GM19372 (cell line): ENCODE measurements around the gene CBLB.

Source experiments
- ATAC-seq: cut with Tn5 transposase; IDR thresholded peaks from one replicate; pipeline ENCODE4 v1.9.1; 2021; ENCODE audit warnings: mild to moderate bottlenecking, low read depth, moderate library complexity; ENCODE audit not compliant: unreplicated experiment

The CBLB gene

GRCh38 chr3:105791919-105792786 lies 76.7 kb downstream of the CBLB start:
- ATAC-seq, result no peak

- ATAC-seq, result no peak
Measured at GRCh38 chr3:105791131-105791530, 77.7 kb downstream of the CBLB start.

DNA sequence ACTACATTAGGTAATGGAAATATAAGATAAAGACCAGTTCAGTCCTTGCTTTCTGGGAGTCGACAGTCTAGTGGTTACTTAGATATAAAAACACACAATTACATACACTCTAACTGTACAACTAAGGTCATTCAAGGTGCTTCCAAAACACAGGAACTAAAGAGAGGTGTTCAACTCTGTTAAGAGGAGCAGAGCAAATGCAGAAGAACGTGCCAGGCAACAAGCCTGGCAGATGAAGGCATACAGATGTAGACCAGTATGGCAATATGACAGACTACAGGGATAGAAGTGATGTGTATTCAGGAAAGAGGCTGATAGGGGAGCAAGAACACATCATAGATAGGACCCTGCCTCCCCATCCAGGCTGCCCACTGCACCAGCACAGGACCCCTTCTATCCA lies 78.3 kb downstream of the CBLB start:
- ATAC-seq, result no peak

GRCh38 chr3:105788593-105788992 lies 80.2 kb downstream of the CBLB start:
- no peak for ATAC-seq

DNA sequence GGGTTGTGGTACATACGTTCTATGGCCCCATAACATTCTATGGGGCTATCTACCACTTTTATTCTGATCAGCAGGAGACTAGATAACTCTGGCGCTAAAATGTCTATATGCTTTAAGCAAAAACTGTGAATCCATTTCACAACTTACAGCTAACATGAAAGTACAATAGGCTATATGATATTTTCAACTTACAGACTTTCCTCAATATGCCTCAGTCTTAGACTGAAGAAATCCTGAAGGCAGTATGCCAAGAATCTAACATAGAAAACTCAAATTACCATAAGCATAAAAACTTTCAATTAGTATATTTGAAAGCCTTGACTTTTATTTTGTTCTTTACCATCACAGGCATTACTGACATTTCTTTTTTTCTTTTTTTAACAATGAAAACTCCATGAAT lies 81.4 kb downstream of the CBLB start:
- no peak for ATAC-seq

GRCh38 chr3:105786990-105787389 lies 81.8 kb downstream of the CBLB start:
- no peak for ATAC-seq

DNA sequence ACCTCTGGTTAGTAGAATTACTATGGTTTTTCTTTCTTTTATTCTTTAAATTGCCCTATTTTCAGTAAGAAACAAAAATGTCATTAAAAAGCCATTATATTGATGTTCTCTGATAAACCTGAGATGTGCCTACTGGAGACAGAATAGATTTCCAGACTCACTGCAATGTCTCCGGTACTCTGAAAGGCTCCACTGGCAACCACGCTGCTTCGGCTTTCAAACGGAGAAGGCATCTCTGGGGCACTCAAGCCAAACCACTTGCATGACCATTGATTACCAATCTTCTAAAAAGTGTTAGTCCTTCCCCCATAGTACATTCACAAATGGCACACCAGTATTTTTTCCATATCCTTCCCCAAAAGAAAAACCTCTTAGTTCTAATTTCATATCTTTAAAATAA lies 82.6 kb downstream of the CBLB start:
- ATAC-seq, result no peak

DNA sequence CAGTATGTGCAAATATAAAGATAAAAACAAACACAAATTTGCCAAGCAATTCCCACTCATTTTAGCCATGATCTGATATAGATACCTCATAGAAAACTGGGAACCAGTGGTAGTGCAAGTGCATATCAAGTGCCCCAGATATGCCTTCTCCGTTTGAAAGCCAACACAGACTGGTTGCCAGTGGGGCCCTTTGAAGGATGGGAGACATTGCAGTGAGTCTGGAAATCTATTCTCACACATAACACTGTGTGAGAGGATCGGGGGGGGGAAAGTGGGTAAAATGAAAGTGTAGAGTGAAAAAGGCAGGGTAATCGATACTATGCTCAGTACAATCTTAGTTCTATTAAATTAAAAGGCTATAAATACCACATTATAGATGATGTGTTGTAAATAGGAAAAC lies 83.0 kb downstream of the CBLB start:
- ATAC-seq, result no peak

DNA sequence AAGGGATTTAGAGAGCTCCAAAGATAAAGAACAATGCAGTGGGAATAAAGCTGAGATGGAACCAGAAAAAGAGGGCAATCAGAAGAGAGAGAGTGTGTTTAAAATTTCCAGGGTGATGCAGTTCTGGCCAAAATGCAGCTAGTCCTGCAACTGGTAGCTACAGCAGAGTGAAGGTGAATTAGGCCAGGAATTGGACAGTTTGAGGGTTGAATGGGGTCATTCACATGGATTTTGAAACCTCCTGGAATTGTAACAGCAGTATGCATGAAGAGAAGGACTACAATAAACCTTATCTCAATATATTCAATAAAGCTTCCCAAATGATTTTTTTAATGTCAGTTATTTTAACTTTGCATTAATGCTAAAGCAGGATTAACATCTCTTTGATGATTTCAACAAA lies 85.2 kb downstream of the CBLB start:
- no peak for ATAC-seq

GRCh38 chr3:105781871-105782270 lies 86.9 kb downstream of the CBLB start:
- ATAC-seq, result no peak

DNA sequence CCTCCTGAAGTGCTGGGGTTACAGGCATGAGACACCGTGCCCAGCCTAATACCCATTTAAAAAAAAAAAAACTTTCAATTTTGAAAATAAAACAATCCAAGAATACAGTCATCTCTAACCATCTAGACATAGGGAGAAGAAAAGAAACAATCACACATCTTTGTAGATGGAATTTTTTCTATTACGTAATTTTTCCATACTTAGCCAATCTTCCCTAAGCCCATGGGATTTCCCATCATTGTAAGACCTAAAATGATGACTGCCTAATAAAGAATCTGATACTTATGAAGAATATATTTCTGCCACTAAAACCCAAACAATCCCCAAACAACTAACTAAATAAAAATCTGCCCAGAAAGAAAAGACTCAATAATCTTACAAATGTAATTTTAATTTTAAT lies 88.7 kb downstream of the CBLB start:
- ATAC-seq, result no peak

- no peak for ATAC-seq
Measured at GRCh38 chr3:105775368-105775767, 93.4 kb downstream of the CBLB start.

- ATAC-seq, result no peak
Measured at GRCh38 chr3:105774444-105775180, 94.2 kb downstream of the CBLB start.

GRCh38 chr3:105773291-105773690 lies 95.5 kb downstream of the CBLB start:
- ATAC-seq, result no peak

DNA sequence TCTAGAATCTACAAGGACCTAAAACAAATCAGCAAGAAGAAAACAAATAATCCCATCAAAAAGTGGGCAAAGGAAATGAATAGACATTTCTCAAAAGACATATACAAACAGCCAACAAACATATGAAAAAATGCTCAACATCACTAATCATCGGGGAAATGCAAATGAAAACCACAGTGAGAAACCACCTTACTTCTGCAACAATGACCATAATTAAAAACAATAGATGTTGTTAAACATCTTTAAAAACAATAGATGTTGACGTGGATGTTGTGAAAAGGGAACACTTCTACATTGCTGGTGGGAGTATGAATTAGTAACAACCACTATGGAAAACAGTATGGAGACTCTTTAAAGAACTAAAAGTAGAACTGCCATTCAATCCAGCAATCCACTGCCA lies 96.2 kb downstream of the CBLB start:
- ATAC-seq, result no peak

DNA sequence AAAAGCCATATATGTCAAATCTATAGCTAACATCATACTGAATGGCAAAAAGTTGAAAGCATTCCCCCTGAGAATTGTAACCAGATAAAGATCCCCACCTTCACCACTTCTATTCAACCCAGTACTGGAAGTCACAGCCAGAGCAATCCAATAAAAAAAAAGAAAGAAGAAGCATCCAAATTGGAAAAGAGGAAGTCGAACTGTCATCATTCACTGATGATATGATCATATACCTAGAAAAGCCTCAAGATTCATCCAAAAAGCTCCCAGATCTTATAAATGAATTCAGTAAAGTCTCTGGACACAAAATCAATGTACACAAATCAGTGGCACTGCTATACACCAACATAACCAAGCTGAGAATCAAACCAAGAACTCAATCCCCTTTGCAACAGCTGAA lies 97.4 kb downstream of the CBLB start:
- ATAC-seq, result no peak

- ATAC-seq, result no peak
Measured at GRCh38 chr3:105770410-105770809, 98.4 kb downstream of the CBLB start.

- ATAC-seq, result no peak
Measured at GRCh38 chr3:105767776-105768175, 101.0 kb downstream of the CBLB start.

- no peak for ATAC-seq
Measured at GRCh38 chr3:105767216-105767615, 101.6 kb downstream of the CBLB start.

DNA sequence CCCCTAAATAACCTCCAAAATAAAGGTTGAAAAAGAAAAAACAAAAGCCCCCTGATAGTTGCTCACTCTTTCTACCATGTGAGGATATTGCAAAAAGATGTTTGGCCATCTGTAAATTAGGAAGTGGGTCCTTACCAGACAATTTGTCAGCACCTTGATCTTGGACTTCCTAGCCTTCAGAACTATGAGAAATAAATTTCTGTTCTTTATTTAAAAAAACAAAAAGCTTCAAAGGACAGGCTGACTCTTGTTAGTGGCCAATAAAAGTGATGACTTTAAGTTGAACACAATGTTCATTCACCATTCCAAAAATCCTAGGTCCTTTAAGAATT lies 103.5 kb downstream of the CBLB start:
- no peak for ATAC-seq

GRCh38 chr3:105764378-105765307 lies 104.2 kb downstream of the CBLB start:
- ATAC-seq, result peak; percentile 63
